ENCODE data around the gene GPR157.

GPR157 gene

GRCh38 chr1:9061252-9061960 lies 67.5 kb downstream of the GPR157 start:
- no peaks in the 10 kb centered on the region for H3K36me3 ChIP-seq (ENCODE audit: insufficient read depth, low read length)
- no peaks in the 10 kb centered on the region; the same call in 1 of the 2 replicates for H3K4me1 ChIP-seq (ENCODE audit: insufficient read depth, low read length)
- H3K9ac ChIP-seq (ENCODE audit: low read depth, low read length): no peak overlapping the region
- no peaks in the 10 kb centered on the region for H3K9me3 ChIP-seq (ENCODE audit: control insufficient read depth, insufficient read depth, low read length)

GRCh38 chr1:9059891-9060744 lies 68.8 kb downstream of the GPR157 start:
- Histone ChIP-seq H3K4me1 (ENCODE audit: insufficient read depth, low read length) (no peaks in the 10 kb centered on the region; the same call in 1 of the 2 replicates), H3K9ac (ENCODE audit: low read depth, low read length) (no peak overlapping the region), H3K36me3 (ENCODE audit: insufficient read depth, low read length) (no peaks in the 10 kb centered on the region), H3K9me3 (ENCODE audit: control insufficient read depth, insufficient read depth, low read length) (no peaks in the 10 kb centered on the region)

- Histone ChIP-seq H3K9ac (ENCODE audit: low read depth, low read length) (no peak overlapping the region), H3K36me3 (ENCODE audit: insufficient read depth, low read length) (no peaks in the 10 kb centered on the region), H3K9me3 (ENCODE audit: control insufficient read depth, insufficient read depth, low read length) (no peaks in the 10 kb centered on the region), H3K4me1 (ENCODE audit: insufficient read depth, low read length) (no peaks in the 10 kb centered on the region; the same call in 1 of the 2 replicates)
These were observed 70.4 kb downstream of the GPR157 start for GRCh38 chr1:9058465-9058864.

- Histone ChIP-seq H3K4me1 (ENCODE audit: insufficient read depth, low read length) (no peaks in the 10 kb centered on the region; the same call in 1 of the 2 replicates), H3K36me3 (ENCODE audit: insufficient read depth, low read length) (no peaks in the 10 kb centered on the region), H3K9ac (ENCODE audit: low read depth, low read length) (no peak overlapping the region), H3K9me3 (ENCODE audit: control insufficient read depth, insufficient read depth, low read length) (no peaks in the 10 kb centered on the region)
These were observed 71.1 kb downstream of the GPR157 start for GRCh38 chr1:9057851-9058250.

GRCh38 chr1:9052272-9053049 lies 76.4 kb downstream of the GPR157 start:
- Histone ChIP-seq H3K36me3 (ENCODE audit: insufficient read depth, low read length) (no peaks in the 10 kb centered on the region), H3K9ac (ENCODE audit: low read depth, low read length) (no peak overlapping the region), H3K9me3 (ENCODE audit: control insufficient read depth, insufficient read depth, low read length) (no peaks in the 10 kb centered on the region), H3K4me1 (ENCODE audit: insufficient read depth, low read length) (peaks cover 11% of the 10 kb centered on the region; the same call in 1 of the 2 replicates)

GRCh38 chr1:9051379-9051778 lies 77.5 kb downstream of the GPR157 start:
- Histone ChIP-seq H3K36me3 (ENCODE audit: insufficient read depth, low read length) (no peaks in the 10 kb centered on the region), H3K9me3 (ENCODE audit: control insufficient read depth, insufficient read depth, low read length) (no peaks in the 10 kb centered on the region), H3K4me1 (ENCODE audit: insufficient read depth, low read length) (peaks cover 11% of the 10 kb centered on the region; the same call in 1 of the 2 replicates), H3K9ac (ENCODE audit: low read depth, low read length) (no peak overlapping the region)

GRCh38 chr1:9050803-9051202 lies 78.1 kb downstream of the GPR157 start:
- Histone ChIP-seq H3K9me3 (ENCODE audit: control insufficient read depth, insufficient read depth, low read length) (no peaks in the 10 kb centered on the region), H3K9ac (ENCODE audit: low read depth, low read length) (no peak overlapping the region), H3K4me1 (ENCODE audit: insufficient read depth, low read length) (peaks cover 11% of the 10 kb centered on the region; the same call in 1 of the 2 replicates), H3K36me3 (ENCODE audit: insufficient read depth, low read length) (no peaks in the 10 kb centered on the region)

Measured in ES-I3 (cell line).